ENCODE results near the gene RBSN. TPM values are rescaled to one million over a fixed set of nuclear protein-coding genes. Genes with fewer than 3 reads are reported as not detected.

RBSN gene
- total RNA-seq, 4 donors from 2014 or later: 26.8 to 42.6 (median 28.6) TPM

GRCh38 chr3:15091575-15091974 lies 7.4 kb downstream of the RBSN start:
- intact Hi-C loops (cut with DNase I; ENCODE audit: low total_unique reads): no loop called here
- no peak for ATAC-seq
- Histone ChIP-seq H3K27me3 (no peaks in the 10 kb centered on the region), H3K4me3 (no peak overlapping the region), H3K27ac (no peak overlapping the region), H3K9me3 (no peaks in the 10 kb centered on the region), H3K4me1 (peaks cover 0 to 1% of the 10 kb centered on the region in 2 donors), H3K36me3 (peaks cover 4 to 92% of the 10 kb centered on the region in 2 donors)
- DNase-seq: no peak
- TF ChIP-seq CTCF (IDR thresholded peaks at IDR 0.05 in 4 of 5, conservative IDR thresholded peaks at IDR 0.05 in 1 of 5) (no peak), POLR2A (IDR thresholded peaks at IDR 0.05) (no peak)
- in situ Hi-C loops (cut with MboI; ENCODE audit: low sequenced_read_pairs in 4 of 4): loop anchor here in 1 of 4 donors (25.0 kb wide), 1 partner anchor 429 kb away; the partner anchor contains the start of gene CCDC174

- H3K4me3 ChIP-seq: no peak overlapping the region
- intact Hi-C loops (cut with DNase I; ENCODE audit: low total_unique reads) (no loop called here), in situ Hi-C loops (cut with MboI; ENCODE audit: low sequenced_read_pairs in 4 of 4) (loop anchor here in 1 of 4 donors (25.0 kb wide), 1 partner anchor 427 kb away; the partner anchor contains the start of gene CCDC174)
- ATAC-seq: no peak
- H3K4me1 ChIP-seq: peaks cover 0 to 6% of the 10 kb centered on the region in 2 donors
- no peak for TF ChIP-seq CTCF (IDR thresholded peaks at IDR 0.05 in 4 of 5, conservative IDR thresholded peaks at IDR 0.05 in 1 of 5)
- no peak for TF ChIP-seq POLR2A (IDR thresholded peaks at IDR 0.05)
- DNase-seq: no peak
- no peak overlapping the region for H3K27ac ChIP-seq
- H3K36me3 ChIP-seq: peaks cover under 1 to 92% of the 10 kb centered on the region in 2 donors
- no peaks in the 10 kb centered on the region for H3K27me3 ChIP-seq
- H3K9me3 ChIP-seq: no peaks in the 10 kb centered on the region
Observed at GRCh38 chr3:15089201-15089600, 9.7 kb downstream of the RBSN start.

- Histone ChIP-seq H3K4me1 (peaks cover 0 to 6% of the 10 kb centered on the region in 2 donors), H3K27me3 (no peaks in the 10 kb centered on the region), H3K27ac (peak overlapping the region in 1 of 4 donors; percentile 9), H3K4me3 (no peak overlapping the region), H3K36me3 (peaks cover 0 to 90% of the 10 kb centered on the region in 2 donors), H3K9me3 (no peaks in the 10 kb centered on the region)
- ATAC-seq (peak in 1 of 2 donors; percentile 78), DNase-seq (no peak)
- in situ Hi-C loops (cut with MboI; ENCODE audit: low sequenced_read_pairs in 4 of 4): loop anchor here in 1 of 4 donors (25.0 kb wide), 1 partner anchor 424 kb away; the partner anchor contains the start of gene CCDC174
- TF ChIP-seq CTCF (IDR thresholded peaks at IDR 0.05 in 4 of 5, conservative IDR thresholded peaks at IDR 0.05 in 1 of 5) (no peak), POLR2A (IDR thresholded peaks at IDR 0.05) (no peak)
- intact Hi-C loops (cut with DNase I; ENCODE audit: low total_unique reads): no loop called here
Observed at GRCh38 chr3:15086699-15087098, 12.2 kb downstream of the RBSN start.

GRCh38 chr3:15086263-15086662 lies 12.7 kb downstream of the RBSN start:
- ATAC-seq: peak in 1 of 2 donors; percentile 58
- intact Hi-C loops (cut with DNase I; ENCODE audit: low total_unique reads): no loop called here
- Histone ChIP-seq H3K9me3 (no peaks in the 10 kb centered on the region), H3K4me3 (no peak overlapping the region), H3K27ac (peak overlapping the region in 1 of 4 donors; percentile 30), H3K36me3 (peaks cover 0 to 90% of the 10 kb centered on the region in 2 donors), H3K27me3 (no peaks in the 10 kb centered on the region), H3K4me1 (peaks cover 0 to 6% of the 10 kb centered on the region in 2 donors)
- in situ Hi-C loops (cut with MboI; ENCODE audit: low sequenced_read_pairs in 4 of 4): loop anchor here in 1 of 4 donors (25.0 kb wide), 1 partner anchor 424 kb away; the partner anchor contains the start of gene CCDC174
- DNase-seq: no peak
- no peak for TF ChIP-seq POLR2A (IDR thresholded peaks at IDR 0.05)
- no peak for TF ChIP-seq CTCF (IDR thresholded peaks at IDR 0.05 in 4 of 5, conservative IDR thresholded peaks at IDR 0.05 in 1 of 5)
